IMR-90 (cell line): ENCODE results near the gene PIAS2. TPM values are rescaled to one million over a fixed set of nuclear protein-coding genes. Genes with fewer than 3 reads are reported as not detected.

ENCODE experiments used
- ATAC-seq: fragments of 200-7000 bp; cut with Tn5 transposase; 2 replicates; pipeline ENCODE4 v1.9.1; 2020; ENCODE audit warnings: low read depth, mild to moderate bottlenecking, moderate library complexity
- BruUV-seq: library from RNA; stranded (reverse); fragments of 400-500 nt; replicated peaks from 2 replicates; lab custom pipeline; 2021; lab: Mats Ljungman, UMichigan
- CTCF ChIA-PET: fragments of 300-600 bp; formaldehyde crosslinking; extraction: SDS; loops from one replicate; lab custom pipeline; 2021; ENCODE audit warnings: antibody characterized with exemption; lab: Yijun Ruan, JAX
- POLR2A ChIA-PET: fragments of 300-600 bp; sonication (Branson Sonifier 250); formaldehyde crosslinking; loops from one replicate; lab custom pipeline; 2022; ENCODE audit warnings: antibody characterized with exemption; ENCODE audit not compliant: unreplicated experiment; lab: Charles Lee
- DNase-seq: peaks from one replicate; pipeline ENCODE4 v3.0.0; 2013
- H2AFZ ChIP-seq: replicated peaks from 2 replicates; pipeline ENCODE3; 2013; ENCODE audit warnings: low read length, mild to moderate bottlenecking; ENCODE audit not compliant: poor library complexity
- H2AK5ac ChIP-seq: 2 replicates; pipeline ENCODE4 v1.6.1; 2013; ENCODE audit warnings: low read depth, low read length, inconsistent platforms
- H2AK9ac ChIP-seq: replicated peaks from 2 replicates; pipeline ENCODE3; 2013; ENCODE audit warnings: mild to moderate bottlenecking, low read depth, low read length, moderate library complexity; ENCODE audit not compliant: poor library complexity
- H2BK120ac ChIP-seq: 2 replicates; pipeline ENCODE4 v1.6.1; 2013; ENCODE audit warnings: low read depth, low read length, inconsistent platforms
- H2BK15ac ChIP-seq: 3 replicates; pipeline ENCODE4 v1.6.1; 2013; ENCODE audit warnings: low read depth, low read length, inconsistent platforms
- H2BK20ac ChIP-seq: 2 replicates; pipeline ENCODE4 v1.6.1; 2013; ENCODE audit warnings: low read depth, mild to moderate bottlenecking, inconsistent platforms, low read length, moderate library complexity
- H2BK5ac ChIP-seq: 2 replicates; pipeline ENCODE4 v1.6.1; 2013; ENCODE audit warnings: mild to moderate bottlenecking, low read depth, low read length, inconsistent platforms; ENCODE audit not compliant: poor library complexity, severe bottlenecking
- H3K14ac ChIP-seq: replicated peaks from 2 replicates; pipeline ENCODE4 v1.6.1; 2013; ENCODE audit warnings: low read depth, low read length, inconsistent platforms
- H3K18ac ChIP-seq: 2 replicates; pipeline ENCODE4 v1.6.1; 2013; ENCODE audit warnings: low read depth, low read length, control low read depth
- H3K23ac ChIP-seq: 2 replicates; pipeline ENCODE4 v1.6.1; 2013; ENCODE audit warnings: low read depth, low read length, inconsistent platforms
- H3K27ac ChIP-seq: 2 replicates; pipeline ENCODE4 v1.5.1; 2013; ENCODE audit warnings: mild to moderate bottlenecking, control low read depth, low read length; ENCODE audit not compliant: insufficient read depth
- H3K27me3 ChIP-seq: 2 replicates; pipeline ENCODE4 v1.6.1; 2013; ENCODE audit warnings: low read length; ENCODE audit not compliant: control insufficient read depth, insufficient read depth
- H3K36me3 ChIP-seq: 2 replicates; pipeline ENCODE4 v1.6.1; 2013; ENCODE audit warnings: low read length, mixed read lengths; ENCODE audit not compliant: control insufficient read depth, insufficient read depth
- H3K4ac ChIP-seq: 2 replicates; pipeline ENCODE4 v1.6.1; 2013; ENCODE audit warnings: low read depth, low read length, inconsistent platforms
- H3K4me1 ChIP-seq: 2 replicates; pipeline ENCODE4 v1.6.1; 2013; ENCODE audit warnings: low read length, mixed read lengths; ENCODE audit not compliant: control insufficient read depth, insufficient read depth
- H3K4me2 ChIP-seq: 2 replicates; pipeline ENCODE4 v1.6.1; 2013; ENCODE audit warnings: low read depth, mild to moderate bottlenecking, control low read depth, low read length, moderate library complexity
- H3K4me3 ChIP-seq: 2 replicates; pipeline ENCODE4 v1.5.1; 2013; ENCODE audit warnings: low read depth, mild to moderate bottlenecking, control low read depth, low read length, moderate library complexity; ENCODE audit not compliant: insufficient read depth
- H3K56ac ChIP-seq: 2 replicates; pipeline ENCODE4 v1.6.1; 2013; ENCODE audit warnings: low read length, inconsistent platforms; ENCODE audit not compliant: insufficient read depth; ENCODE audit errors: extremely low read depth
- H3K79me1 ChIP-seq, 2 experiments: 2 replicates each; pipeline ENCODE4 v1.6.1; 2013; ENCODE audit warnings: low read length in 2 of 2, inconsistent platforms in 1 of 2, low read depth in 1 of 2
- H3K9ac ChIP-seq: 2 replicates; pipeline ENCODE4 v1.6.1; 2013; ENCODE audit warnings: low read depth, low read length, control low read depth
- H3K9me1 ChIP-seq: 2 replicates; pipeline ENCODE4 v1.6.1; 2013; ENCODE audit warnings: low read length, inconsistent platforms; ENCODE audit not compliant: insufficient read depth
- H3K9me3 ChIP-seq: 2 replicates; pipeline ENCODE4 v1.6.1; 2013; ENCODE audit warnings: low read length; ENCODE audit not compliant: control insufficient read depth, insufficient read depth
- H4K20me1 ChIP-seq: 2 replicates; pipeline ENCODE4 v1.6.1; 2013; ENCODE audit warnings: low read length, inconsistent platforms; ENCODE audit not compliant: insufficient read depth
- H4K5ac ChIP-seq: 2 replicates; pipeline ENCODE4 v1.6.1; 2013; ENCODE audit warnings: mild to moderate bottlenecking, low read depth, low read length, control low read depth
- H4K8ac ChIP-seq, 2 experiments: 2 replicates each; pipeline ENCODE4 v1.6.1; 2013; ENCODE audit warnings: low read depth in 2 of 2, low read length in 2 of 2, control low read depth in 1 of 2, inconsistent platforms in 1 of 2
- H4K91ac ChIP-seq: 2 replicates; pipeline ENCODE4 v1.6.1; 2013; ENCODE audit warnings: low read depth, low read length, inconsistent platforms; ENCODE audit not compliant: insufficient read depth
- BHLHE40 ChIP-seq: fragments of 150-350 bp; IDR thresholded peaks from 2 replicates; pipeline ENCODE4 v1.6.1; 2016; ENCODE audit warnings: mild to moderate bottlenecking, low read depth, low read length
- CEBPB ChIP-seq: IDR thresholded peaks from 2 replicates; pipeline ENCODE4 v1.6.1; 2012; ENCODE audit warnings: low read depth, low read length, improper control_type of control experiment
- CTCF ChIP-seq: conservative IDR thresholded peaks from 2 replicates; pipeline ENCODE4 v1.5.1; 2012; ENCODE audit warnings: mild to moderate bottlenecking, low read depth, low read length, improper control_type of control experiment
- MAZ ChIP-seq: IDR thresholded peaks from 2 replicates; pipeline ENCODE4 v1.6.1; 2012; ENCODE audit warnings: low read depth, mild to moderate bottlenecking, low read length, improper control_type of control experiment, moderate library complexity, borderline replicate concordance
- MXI1 ChIP-seq: IDR thresholded peaks from 2 replicates; pipeline ENCODE4 v1.6.1; 2012; ENCODE audit warnings: low read depth, mild to moderate bottlenecking, low read length, moderate library complexity, borderline replicate concordance
- RAD21 ChIP-seq: IDR thresholded peaks from 2 replicates; pipeline ENCODE4 v1.6.1; 2012; ENCODE audit warnings: low read length, improper control_type of control experiment
- RFX5 ChIP-seq: IDR thresholded peaks from 2 replicates; pipeline ENCODE4 v1.8.0; 2012; ENCODE audit warnings: low read depth, mild to moderate bottlenecking, low read length, moderate library complexity
- WGBS, 2 experiments: methylation state at CpG; one replicate each; pipeline versions ENCODE4 v1.1.5 to v1.1.7; 2013; ENCODE audit warnings: missing lambda C conversion rate in 2 of 2; ENCODE audit not compliant: insufficient read length in 1 of 2; ENCODE audit errors: extremely low coverage in 2 of 2; 5-methylcytosine and 5-hydroxymethylcytosine counted together
- dilution Hi-C: fragments of 300-500 bp; cut with HindIII; formaldehyde crosslinking; loops from one replicate; pipeline ENCODE4 v1.14.3; 2018; ENCODE audit warnings: low sequenced_read_pairs; ENCODE audit not compliant: unreplicated experiment
- in situ Hi-C: fragments of 300-500 bp; cut with MboI; formaldehyde crosslinking; loops from 3 replicates; pipeline ENCODE4 v1.14.3; 2019; ENCODE audit warnings: low sequenced_read_pairs, inconsistent platforms, mixed read lengths
- intact Hi-C: fragments of 100-400 bp; cut with micrococcal nuclease; formaldehyde crosslinking; loops from 2 replicates; pipeline ENCODE4 v1.10.0; 2022
- polyA plus RNA-seq, 3 experiments: library from polyadenylated mRNA; depleted of rRNA; stranded (reverse); fragments of >200 nt; gene quantifications; 2 replicates each; pipeline ENCODE4 v1.2.3, GENCODE V29; 2012; ENCODE audit warnings: low replicate concordance in 1 of 3
- total RNA-seq: library from RNA; depleted of rRNA; stranded (reverse); fragments of >200 nt; gene quantifications from 2 replicates; pipeline ENCODE4 v1.2.3, GENCODE V29; 2012
- TF ChIP-seq, protein P1 (sequence below): fragments of 150-350 bp; IDR thresholded peaks from 2 replicates; pipeline ENCODE4 v1.6.1; 2017; ENCODE audit warnings: mild to moderate bottlenecking, antibody characterized with exemption, low read length, low read depth

PIAS2 gene
- total and polyA plus RNA-seq, 2 of the 4 experiments (the other 2 are of a cell fraction) = 15.1 to 28.9 TPM

GRCh38 chr18:46815661-46816060 lies 101.6 kb downstream of the PIAS2 start:
- dilution Hi-C loops = no loop called here
- DNase-seq = no peak

More at GRCh38 chr18:46815661-46816060, 101.6 kb downstream of the PIAS2 start:
- no peaks in the 10 kb centered on the region for H4K20me1 ChIP-seq
- no peak overlapping the region for H2BK20ac ChIP-seq
- H3K4me3 ChIP-seq = no peak overlapping the region
- no peak overlapping the region for H4K5ac ChIP-seq
- WGBS, 2 experiments = 100% methylated on average over 1 of the region's 6 CpGs; no CpG with 5 or more reads in 1 of the 2 experiments
- BruUV-seq = no TSS peak
- ChIA-PET POLR2A (no interaction called here), CTCF (interaction anchor here (0.8 to 1.5 kb wide), 2 partner anchors 19 to 23 kb away, joined by 3 read pairs; no protein-coding TSS in a partner anchor)
- peaks cover 4% of the 10 kb centered on the region for H3K4me1 ChIP-seq
- no peak overlapping the region for H3K9ac ChIP-seq
- no peak for ATAC-seq
- no peak overlapping the region for H2BK5ac ChIP-seq
- H3K27ac ChIP-seq = no peak overlapping the region
- no peak overlapping the region for H3K14ac ChIP-seq
- no peak overlapping the region for H4K8ac ChIP-seq
- no peak overlapping the region for H2BK15ac ChIP-seq
- no peak overlapping the region for H3K18ac ChIP-seq
- H4K91ac ChIP-seq = no peak overlapping the region
- H2AFZ ChIP-seq = no peak overlapping the region
- no peaks in the 10 kb centered on the region for H3K9me3 ChIP-seq
- no peak overlapping the region for H2AK9ac ChIP-seq
- H3K79me1 ChIP-seq = no peaks in the 10 kb centered on the region
- no peak overlapping the region for H2BK120ac ChIP-seq
- no peak overlapping the region for H3K23ac ChIP-seq
- H3K27me3 ChIP-seq = no peaks in the 10 kb centered on the region
- H3K4ac ChIP-seq = no peak overlapping the region
- H3K4me2 ChIP-seq = no peak overlapping the region
- intact Hi-C loops (no loop called here), in situ Hi-C loops (no loop called here)
- peaks cover 2% of the 10 kb centered on the region; the same call in 1 of the 2 replicates for H3K36me3 ChIP-seq
- TF ChIP-seq, protein P1, sequence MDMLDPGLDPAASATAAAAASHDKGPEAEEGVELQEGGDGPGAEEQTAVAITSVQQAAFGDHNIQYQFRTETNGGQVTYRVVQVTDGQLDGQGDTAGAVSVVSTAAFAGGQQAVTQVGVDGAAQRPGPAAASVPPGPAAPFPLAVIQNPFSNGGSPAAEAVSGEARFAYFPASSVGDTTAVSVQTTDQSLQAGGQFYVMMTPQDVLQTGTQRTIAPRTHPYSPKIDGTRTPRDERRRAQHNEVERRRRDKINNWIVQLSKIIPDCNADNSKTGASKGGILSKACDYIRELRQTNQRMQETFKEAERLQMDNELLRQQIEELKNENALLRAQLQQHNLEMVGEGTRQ = no peak
- no peak for TF ChIP-seq CEBPB
- no peak for TF ChIP-seq BHLHE40
- TF ChIP-seq CTCF = no peak
- no peak for TF ChIP-seq RAD21
- no peak for TF ChIP-seq RFX5
- TF ChIP-seq MXI1 = no peak
- no peak for TF ChIP-seq MAZ
- H2AK5ac ChIP-seq = no peak overlapping the region
- no peak overlapping the region for H3K56ac ChIP-seq
- H3K9me1 ChIP-seq = peaks cover 2% of the 10 kb centered on the region; the same call in 1 of the 2 replicates
